Measurements from ENCODE around the gene ITGB3. TPM values are rescaled to one million over a fixed set of nuclear protein-coding genes. Genes with fewer than 3 reads are reported as not detected.

The ITGB3 gene
- total RNA-seq, 1 experiment from 2014 or later = not detected

DNA sequence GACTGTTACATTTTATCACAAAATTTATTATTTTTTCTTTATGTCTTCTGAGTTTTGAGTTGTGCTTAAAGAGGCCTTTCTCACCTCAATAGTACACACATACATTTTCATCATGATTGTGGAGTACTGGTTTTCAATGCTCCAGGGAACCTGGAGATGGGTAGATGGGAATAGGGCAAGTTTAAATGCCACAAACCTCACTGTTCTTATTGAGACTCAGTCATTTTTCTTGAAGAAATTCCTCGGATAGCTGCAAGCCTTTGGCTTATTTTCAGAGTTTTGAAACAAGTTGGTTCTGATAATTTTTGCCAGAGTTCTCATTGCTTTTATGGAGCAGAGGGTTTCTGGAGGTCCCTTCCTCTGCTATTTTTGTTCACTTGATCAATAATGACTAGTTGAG lies 105.0 kb downstream of the ITGB3 start:
- Histone ChIP-seq H3K9me2 (ENCODE audit: insufficient read depth) (no peaks in the 10 kb centered on the region), H3K36me3 (ENCODE audit: control insufficient read depth in 1 of 2, insufficient read depth in 2 of 2, low read length in 2 of 2) (no peaks in the 10 kb centered on the region), H2AFZ (ENCODE audit: low read depth, low read length, poor library complexity, severe bottlenecking) (no peak overlapping the region), H3K9me3 (ENCODE audit: control insufficient read depth in 1 of 2, insufficient read depth in 1 of 2, low read depth in 1 of 2, low read length in 2 of 2) (no peaks in the 10 kb centered on the region), H3K4me2 (ENCODE audit: low read length) (no peak overlapping the region), H3K27me3 (ENCODE audit: insufficient read depth, low read length) (no peaks in the 10 kb centered on the region), H3K79me2 (ENCODE audit: insufficient read depth, low read length) (no peaks in the 10 kb centered on the region), H3K9ac (ENCODE audit: low read length) (no peak overlapping the region), H3K27ac (ENCODE audit: low read depth, low read length) (no peak overlapping the region), H4K20me1 (ENCODE audit: insufficient read depth) (no peaks in the 10 kb centered on the region), H3K4me1 (ENCODE audit: control insufficient read depth in 1 of 2, insufficient read depth in 2 of 2, low read length in 2 of 2) (no peaks in the 10 kb centered on the region), H3K4me3 (replicated peaks in 1 of 2; ENCODE audit: low read depth in 1 of 2, low read length in 2 of 2) (no peak overlapping the region)
- no TSS peak for BruUV-seq (replicated peaks)
- POLR2A ChIA-PET = no interaction called here
- intact Hi-C loops (cut with micrococcal nuclease) = no loop called here
- RAD21 ChIA-PET (ENCODE audit: low non-redundant PET in 1 of 2, low total read pairs in 2 of 2, uncharacterized antibody in 2 of 2, unreplicated experiment in 2 of 2) = no interaction called here
- ATAC-seq (no peak), DNase-seq (ENCODE audit: low read depth, low spot score) (no peak)
- CTCF ChIA-PET = no interaction called here
- no peak for TF ChIP-seq EZH2 (IDR thresholded peaks at IDR 0.05)
- TF ChIP-seq SP1 (IDR thresholded peaks at IDR 0.05; ENCODE audit: low read depth) = no peak
- TF ChIP-seq ZFX (IDR thresholded peaks at IDR 0.05) = no peak
- TF ChIP-seq SRF (IDR thresholded peaks at IDR 0.05; ENCODE audit: low read depth) = no peak
- TF ChIP-seq CBX3 (IDR thresholded peaks at IDR 0.05; ENCODE audit: low read depth) = no peak
- TF ChIP-seq, protein P1, sequence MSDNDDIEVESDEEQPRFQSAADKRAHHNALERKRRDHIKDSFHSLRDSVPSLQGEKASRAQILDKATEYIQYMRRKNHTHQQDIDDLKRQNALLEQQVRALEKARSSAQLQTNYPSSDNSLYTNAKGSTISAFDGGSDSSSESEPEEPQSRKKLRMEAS (IDR thresholded peaks at IDR 0.05) = no peak

Other genes starting within 250 kb of the ITGB3 start
- 191 TPM for gene CDC27, start 64.5 kb upstream of the ITGB3 start, total RNA-seq (2021; ENCODE audit: unreplicated experiment)
- gene MYL4, start 44.5 kb upstream of the ITGB3 start, total RNA-seq (2021; ENCODE audit: unreplicated experiment) = 0.32 TPM
- not detected for gene EFCAB13, start 70.1 kb downstream of the ITGB3 start, total RNA-seq (2021; ENCODE audit: unreplicated experiment)

Measured in HCT116 (cell line).